Cardiac fibroblast (primary cell): ENCODE results near the gene PTPN11.

ENCODE experiments used
- DNase-seq, 2 donors: peaks; one replicate each; pipeline versions ENCODE4 v3.0.0 to v3.0.0-alpha.2; 2010; ENCODE audit warnings: low read depth in 2 of 2
- H3K4me3 ChIP-seq, 2 donors: replicated peaks in 1 of 2; 1 replicate in 1 of 2; 2 replicates in 1 of 2; pipeline ENCODE4 v1.5.1; 2011; ENCODE audit warnings: low read depth in 2 of 2, low read length in 2 of 2, mild to moderate bottlenecking in 2 of 2, moderate library complexity in 1 of 2
- TF ChIP-seq, protein P1 (sequence below): IDR thresholded peaks from one replicate; pipeline ENCODE4 v1.5.1; 2011; ENCODE audit warnings: low read depth, mild to moderate bottlenecking, low read length, inconsistent platforms

PTPN11 gene

DNA sequence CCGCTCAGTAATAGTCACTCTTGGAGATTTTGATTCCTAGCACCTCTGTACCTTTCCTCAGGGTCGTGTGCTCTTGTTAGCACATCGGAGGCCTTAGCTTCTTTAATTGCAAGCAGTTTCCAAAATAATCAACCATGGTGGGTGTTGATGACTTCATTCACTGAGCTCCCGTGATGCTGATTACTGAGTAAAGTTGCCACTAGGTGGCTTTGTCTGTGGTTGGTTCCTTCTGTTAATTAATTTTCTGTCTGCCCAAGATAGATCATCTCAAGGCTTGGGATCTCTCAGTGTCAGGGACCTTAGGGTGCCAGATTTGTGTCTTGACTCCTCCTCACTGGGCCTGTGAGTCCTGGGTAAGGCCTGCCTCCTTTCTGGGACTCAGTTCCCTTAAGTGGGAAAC, 54.3 kb downstream of the PTPN11 start:
- TF ChIP-seq, protein P1, sequence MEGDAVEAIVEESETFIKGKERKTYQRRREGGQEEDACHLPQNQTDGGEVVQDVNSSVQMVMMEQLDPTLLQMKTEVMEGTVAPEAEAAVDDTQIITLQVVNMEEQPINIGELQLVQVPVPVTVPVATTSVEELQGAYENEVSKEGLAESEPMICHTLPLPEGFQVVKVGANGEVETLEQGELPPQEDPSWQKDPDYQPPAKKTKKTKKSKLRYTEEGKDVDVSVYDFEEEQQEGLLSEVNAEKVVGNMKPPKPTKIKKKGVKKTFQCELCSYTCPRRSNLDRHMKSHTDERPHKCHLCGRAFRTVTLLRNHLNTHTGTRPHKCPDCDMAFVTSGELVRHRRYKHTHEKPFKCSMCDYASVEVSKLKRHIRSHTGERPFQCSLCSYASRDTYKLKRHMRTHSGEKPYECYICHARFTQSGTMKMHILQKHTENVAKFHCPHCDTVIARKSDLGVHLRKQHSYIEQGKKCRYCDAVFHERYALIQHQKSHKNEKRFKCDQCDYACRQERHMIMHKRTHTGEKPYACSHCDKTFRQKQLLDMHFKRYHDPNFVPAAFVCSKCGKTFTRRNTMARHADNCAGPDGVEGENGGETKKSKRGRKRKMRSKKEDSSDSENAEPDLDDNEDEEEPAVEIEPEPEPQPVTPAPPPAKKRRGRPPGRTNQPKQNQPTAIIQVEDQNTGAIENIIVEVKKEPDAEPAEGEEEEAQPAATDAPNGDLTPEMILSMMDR, result no peak
- no peak overlapping the region for H3K4me3 ChIP-seq
- peak in 1 of 2 donors; percentile 10 for DNase-seq

DNA sequence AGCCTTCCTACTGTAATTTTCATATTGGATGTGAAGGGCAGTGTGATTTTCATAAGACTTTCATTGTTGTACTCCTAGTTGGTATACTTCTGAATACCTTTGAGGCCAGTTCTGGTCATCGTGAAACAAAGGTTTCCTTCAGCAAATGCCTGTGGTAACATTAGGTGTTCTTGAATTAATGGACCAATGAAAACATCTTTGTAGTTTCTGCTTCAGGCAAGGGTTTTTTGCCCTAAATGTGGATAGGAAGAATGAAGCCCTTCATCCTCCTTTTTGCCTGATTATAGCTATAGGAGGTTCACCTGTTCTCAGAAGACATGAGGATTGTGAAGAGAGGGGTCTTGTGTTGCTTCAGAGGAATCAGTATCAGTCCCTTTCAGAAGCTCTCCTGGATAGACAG, 60.7 kb downstream of the PTPN11 start:
- no peak overlapping the region for H3K4me3 ChIP-seq
- no peak for DNase-seq
- TF ChIP-seq, protein P1, result no peak

DNA sequence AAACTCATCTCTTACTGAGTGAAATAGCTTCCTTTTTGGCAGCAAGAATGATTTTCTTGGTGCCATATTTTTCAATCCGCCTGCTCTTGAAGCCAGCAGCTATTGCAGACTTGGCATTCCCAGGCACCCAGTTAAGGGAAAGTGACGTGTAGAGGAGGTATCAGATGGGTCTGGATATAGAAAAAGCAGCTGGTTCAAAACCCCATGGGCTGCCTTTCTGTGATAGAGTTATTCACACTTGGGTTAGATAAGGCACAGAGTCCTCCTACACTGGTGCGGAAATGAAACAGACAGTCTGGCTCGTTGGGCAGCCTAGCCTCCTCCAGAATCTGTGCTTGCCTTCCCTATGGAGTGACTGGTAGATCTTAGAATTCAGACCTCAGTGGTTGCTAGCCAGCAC, 62.2 kb downstream of the PTPN11 start:
- TF ChIP-seq, protein P1, result no peak

DNA sequence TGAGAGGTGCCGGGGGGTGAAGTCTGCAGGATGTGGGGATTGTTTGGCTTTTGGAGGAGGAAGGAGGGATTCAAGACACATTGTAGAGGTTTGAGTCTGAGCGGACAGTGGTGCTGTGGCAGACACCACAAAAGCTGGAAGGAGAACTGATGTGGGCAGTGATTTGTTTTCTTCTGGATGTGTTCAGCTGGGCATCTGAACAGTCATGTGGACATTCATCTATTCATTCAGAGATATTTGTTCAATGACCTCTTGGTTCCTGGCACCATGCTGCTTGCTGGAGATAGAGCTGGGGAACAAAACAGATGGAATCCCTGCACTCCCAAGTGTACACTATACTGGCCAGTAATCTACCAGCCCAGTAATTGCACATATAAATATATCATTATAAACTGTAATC, 64.0 kb downstream of the PTPN11 start:
- TF ChIP-seq, protein P1, result no peak
- no peak overlapping the region for H3K4me3 ChIP-seq
- no peak for DNase-seq

More for the DNA sequence above, 62.2 kb downstream of the PTPN11 start:
- no peak overlapping the region for H3K4me3 ChIP-seq
- peak in 1 of 2 donors; percentile 41 for DNase-seq

DNA sequence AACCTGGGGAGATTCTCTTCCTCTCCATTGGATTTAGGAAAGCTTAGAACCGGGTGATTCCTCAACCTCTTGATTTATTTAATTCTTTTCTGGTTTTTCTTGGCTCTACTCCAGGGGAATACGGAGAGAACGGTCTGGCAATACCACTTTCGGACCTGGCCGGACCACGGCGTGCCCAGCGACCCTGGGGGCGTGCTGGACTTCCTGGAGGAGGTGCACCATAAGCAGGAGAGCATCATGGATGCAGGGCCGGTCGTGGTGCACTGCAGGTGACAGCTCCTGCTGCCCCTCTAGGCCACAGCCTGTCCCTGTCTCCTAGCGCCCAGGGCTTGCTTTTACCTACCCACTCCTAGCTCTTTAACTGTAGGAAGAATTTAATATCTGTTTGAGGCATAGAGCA, 67.6 kb downstream of the PTPN11 start:
- no peak overlapping the region for H3K4me3 ChIP-seq
- TF ChIP-seq, protein P1, result no peak
- no peak for DNase-seq

DNA sequence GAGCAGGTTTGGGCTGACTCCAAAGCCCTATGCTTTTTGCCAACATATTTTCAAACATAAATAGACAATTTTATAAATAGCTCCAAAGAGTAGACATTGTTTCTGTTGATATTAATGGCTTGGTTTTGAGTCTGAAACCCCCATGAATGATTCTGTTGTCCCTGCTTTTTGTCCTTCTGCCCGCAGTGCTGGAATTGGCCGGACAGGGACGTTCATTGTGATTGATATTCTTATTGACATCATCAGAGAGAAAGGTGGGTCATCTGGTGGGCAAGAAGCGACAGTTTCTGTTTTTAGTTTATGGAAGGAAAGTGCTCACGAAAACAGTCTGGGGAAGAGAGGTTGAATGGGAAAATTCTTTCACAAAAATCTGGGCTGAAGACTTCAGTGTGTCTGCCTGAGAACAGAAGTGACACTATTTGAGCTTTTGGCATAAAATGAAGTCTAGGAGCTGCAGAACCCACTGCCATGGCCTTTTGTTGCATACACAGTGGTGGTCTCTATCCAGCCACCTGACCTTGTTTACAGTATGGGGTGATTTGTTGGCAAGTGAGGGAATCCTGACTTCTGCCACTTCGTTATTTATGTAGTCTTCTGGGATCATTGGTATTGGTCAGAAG, 69.6 kb downstream of the PTPN11 start:
- no peak for DNase-seq
- H3K4me3 ChIP-seq, result no peak overlapping the region
- TF ChIP-seq, protein P1, result no peak

DNA sequence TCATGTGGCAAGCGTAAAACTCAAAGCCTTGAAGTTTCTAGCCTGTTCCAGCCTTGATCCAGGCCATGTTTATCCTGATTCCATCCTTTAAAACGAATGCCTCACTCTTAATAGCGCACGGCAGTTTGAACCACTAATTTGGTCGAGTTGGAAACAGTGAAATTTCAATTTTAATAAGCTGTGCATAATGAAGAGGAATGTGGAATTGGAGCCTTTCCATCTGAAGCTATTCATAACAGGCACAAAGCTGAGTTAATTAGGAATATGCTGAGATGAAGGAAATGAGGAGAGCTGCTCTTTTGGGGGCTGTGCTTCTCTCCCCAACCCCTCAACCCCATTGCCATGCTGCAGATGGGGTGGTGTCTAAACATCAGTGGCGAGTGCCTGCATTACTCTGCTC, 70.7 kb downstream of the PTPN11 start:
- TF ChIP-seq, protein P1, result no peak
- H3K4me3 ChIP-seq, result no peak overlapping the region
- no peak for DNase-seq
